Activated naive CD4-positive, alpha-beta T cell treated with anti-CD3 and anti-CD28 coated beads, Interleukin-2, amount 50 U/mL, for 72 hours (primary cell): Measurements from ENCODE around the gene GLP1R. TPM values are rescaled to one million over a fixed set of nuclear protein-coding genes. Genes with fewer than 3 reads are reported as not detected.

ENCODE experiments used
- ATAC-seq, 2 donors: fragments of 150-1000 bp; cut with Tn5 transposase; 2 replicates each; pipeline ENCODE4 v1.10.0; 2021; ENCODE audit warnings: mild to moderate bottlenecking in 2 of 2, moderate library complexity in 2 of 2
- DNase-seq, 2 donors: peaks; one replicate each; pipeline ENCODE4 v3.0.0; 2021 to 2022; ENCODE audit warnings: low spot score in 2 of 2
- H3K27ac Mint-ChIP-seq, 2 donors: one replicate each; pipeline ENCODE4 v1.8.0; 2022; ENCODE audit warnings: mild to moderate bottlenecking in 2 of 2, mixed read lengths in 2 of 2
- H3K36me3 Mint-ChIP-seq, 2 donors: one replicate each; pipeline ENCODE4 v1.8.0; 2022; ENCODE audit warnings: mixed read lengths in 2 of 2
- H3K9me3 Mint-ChIP-seq, 2 donors: one replicate each; pipeline ENCODE4 v1.8.0; 2022; ENCODE audit warnings: mixed read lengths in 2 of 2
- total RNA-seq, 2 donors: library from RNA; stranded (reverse); gene quantifications; one replicate each; pipeline ENCODE4 v1.2.3, GENCODE V29; 2022

Gene GLP1R
- total RNA-seq, 2 donors from 2014 or later: 0.32 to 0.33 TPM

DNA sequence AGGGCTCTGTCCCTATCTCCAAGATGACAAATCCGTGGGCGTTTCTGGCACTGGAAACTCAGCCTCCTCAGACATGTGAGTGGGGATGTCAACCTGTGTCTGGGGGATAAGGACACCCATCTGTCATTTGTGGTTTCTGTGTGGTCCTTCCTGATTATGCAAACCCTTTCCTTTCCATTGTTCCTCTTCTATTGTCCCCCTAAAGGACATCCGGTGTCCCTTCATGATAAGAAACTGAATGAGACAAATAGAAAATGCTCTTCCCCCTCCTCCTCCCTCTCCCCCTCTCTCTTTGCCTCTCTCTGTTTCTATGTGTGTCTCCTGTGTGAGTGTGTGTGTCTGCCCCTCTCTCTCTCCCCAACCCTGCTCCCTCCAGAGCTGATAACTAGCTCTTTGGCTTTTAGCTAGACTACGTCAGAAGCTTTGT, 11.5 kb upstream of the GLP1R start:
- DNase-seq: no peak
- ATAC-seq: no peak
- no peaks in the 10 kb centered on the region for H3K9me3 Mint-ChIP-seq
- H3K27ac Mint-ChIP-seq: no peak overlapping the region
- H3K36me3 Mint-ChIP-seq: peaks cover 0 to 4% of the 10 kb centered on the region in 2 donors

DNA sequence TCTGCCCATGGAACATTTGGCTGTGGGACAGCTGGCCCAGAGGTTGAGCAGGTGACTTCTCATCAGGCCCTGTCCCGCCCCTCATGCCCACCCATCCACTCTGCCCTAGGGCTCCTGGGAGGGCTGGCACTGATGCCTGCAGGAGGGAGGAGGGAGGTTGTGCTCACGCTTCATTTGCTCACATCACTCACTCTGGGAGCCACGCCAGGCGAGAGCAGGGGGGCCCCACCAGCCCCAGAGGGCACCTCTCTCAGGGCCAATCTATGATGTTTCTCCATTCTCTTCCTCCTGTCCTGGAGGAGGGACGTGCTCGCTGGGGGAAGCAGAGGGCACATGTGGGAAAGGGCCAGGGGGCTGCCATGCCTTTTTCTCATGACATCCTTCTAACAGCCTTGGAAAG, 10.9 kb upstream of the GLP1R start:
- DNase-seq: no peak
- ATAC-seq: no peak
- Mint-ChIP-seq H3K27ac (no peak overlapping the region), H3K9me3 (no peaks in the 10 kb centered on the region), H3K36me3 (peaks cover 0 to 4% of the 10 kb centered on the region in 2 donors)

DNA sequence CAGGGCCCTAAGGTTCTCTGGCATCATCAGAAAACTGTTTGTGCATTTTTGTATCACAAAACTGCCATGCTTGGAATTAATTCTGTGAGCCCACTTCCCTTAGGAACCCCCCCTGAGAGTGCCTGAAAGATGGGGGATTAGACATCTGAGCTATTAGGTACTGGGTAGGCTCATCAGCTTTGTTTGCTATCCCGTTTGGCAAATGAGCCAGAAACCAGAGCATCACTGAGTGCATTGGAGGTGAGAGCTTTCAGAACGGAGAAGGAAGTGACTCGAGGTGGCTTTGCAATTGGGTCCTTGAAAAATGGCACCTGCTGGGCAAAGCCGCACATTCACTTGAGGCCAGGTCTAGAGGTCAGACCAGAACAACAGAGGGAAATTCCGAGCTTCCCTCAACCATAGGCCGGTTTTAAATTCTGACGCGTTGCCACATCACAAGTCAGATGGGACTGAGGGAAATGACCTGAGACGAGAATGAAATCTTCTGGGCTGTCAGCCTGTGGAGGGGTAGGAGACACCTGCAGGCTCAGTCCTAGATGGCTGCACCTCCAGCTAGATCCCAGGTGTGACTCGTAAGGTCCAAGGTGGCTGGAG, 8.4 kb upstream of the GLP1R start:
- Mint-ChIP-seq H3K36me3 (peaks cover 0 to 4% of the 10 kb centered on the region in 2 donors), H3K27ac (peak overlapping the region in 1 of 2 donors; percentile 34), H3K9me3 (no peaks in the 10 kb centered on the region)
- ATAC-seq: no peak
- DNase-seq: no peak

DNA sequence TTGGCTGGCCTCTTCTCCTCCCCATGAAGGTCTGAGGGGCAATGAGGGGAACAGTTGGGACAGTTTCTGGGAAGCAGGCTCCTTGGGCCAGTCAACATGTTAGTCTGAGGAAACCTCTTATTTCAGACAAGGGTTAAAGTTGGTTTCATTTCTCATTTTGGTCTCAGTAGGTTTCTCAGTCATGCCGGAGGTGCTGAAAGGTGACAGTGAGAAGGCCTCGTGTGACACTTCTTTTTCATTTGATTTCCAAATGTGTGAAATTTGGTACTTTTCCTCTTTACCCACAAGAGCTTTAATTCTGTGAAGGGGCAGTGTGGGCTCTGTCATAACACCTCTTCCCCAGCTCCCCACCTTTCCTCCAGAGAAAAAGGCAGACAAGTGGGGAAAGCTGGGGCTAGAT, 7.5 kb upstream of the GLP1R start:
- Mint-ChIP-seq H3K9me3 (no peaks in the 10 kb centered on the region), H3K36me3 (peaks cover 0 to 4% of the 10 kb centered on the region in 2 donors), H3K27ac (no peak overlapping the region)
- DNase-seq (no peak), ATAC-seq (peak; percentile 16 to 28)

DNA sequence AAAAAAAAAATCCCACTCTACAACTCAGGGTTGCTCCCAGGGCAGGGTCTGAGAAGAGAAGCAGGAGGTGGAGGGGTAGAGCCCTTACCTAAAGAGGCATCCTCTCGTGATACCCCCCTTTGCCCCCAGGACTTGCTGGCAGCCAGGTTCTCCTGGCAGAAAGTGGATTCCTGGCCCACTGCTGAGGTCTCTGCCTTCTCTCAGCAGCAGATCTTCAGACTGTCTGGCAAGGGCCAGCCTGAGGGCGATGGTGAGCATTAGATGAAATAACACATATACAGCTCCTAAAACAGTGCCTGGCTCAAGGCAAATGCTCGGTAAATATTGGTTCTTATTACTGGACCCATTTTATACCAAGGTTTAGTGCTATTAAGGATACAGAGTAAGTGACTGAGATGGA, 4.8 kb upstream of the GLP1R start:
- no peak for DNase-seq
- no peak for ATAC-seq
- no peaks in the 10 kb centered on the region for H3K9me3 Mint-ChIP-seq

DNA sequence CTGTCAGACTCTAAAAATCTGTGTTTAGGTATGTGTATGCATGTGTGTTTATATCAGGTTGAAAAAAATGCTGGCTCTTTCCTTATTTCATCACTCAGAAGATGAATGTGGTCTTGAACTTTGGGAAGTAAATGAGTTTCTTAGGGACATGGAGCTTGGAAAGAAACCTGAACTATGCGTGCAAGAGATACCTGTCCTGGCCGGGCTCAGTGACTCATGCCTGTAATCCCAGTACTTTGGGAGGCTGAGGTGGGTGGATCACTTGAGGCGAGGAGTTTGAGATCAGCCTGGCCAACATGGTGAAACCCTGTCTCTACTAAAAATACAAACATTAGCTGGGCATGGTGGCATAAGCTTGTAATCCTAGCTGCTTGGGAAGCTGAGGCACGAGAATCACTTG, 4.4 kb upstream of the GLP1R start:
- no peak overlapping the region for H3K27ac Mint-ChIP-seq
- no peaks in the 10 kb centered on the region for H3K9me3 Mint-ChIP-seq
- ATAC-seq (no peak), DNase-seq (no peak)
- H3K36me3 Mint-ChIP-seq: peaks cover 0 to 9% of the 10 kb centered on the region in 2 donors

More for the DNA sequence above, 4.8 kb upstream of the GLP1R start:
- H3K27ac Mint-ChIP-seq: no peak overlapping the region
- H3K36me3 Mint-ChIP-seq: peaks cover 0 to 9% of the 10 kb centered on the region in 2 donors

- Mint-ChIP-seq H3K36me3 (peaks cover 0 to 5% of the 10 kb centered on the region in 2 donors), H3K27ac (no peak overlapping the region), H3K9me3 (no peaks in the 10 kb centered on the region)
- DNase-seq: no peak
- ATAC-seq: no peak
Measured at GRCh38 chr6:39047434-39048327, 900 bp upstream of the GLP1R start.

GRCh38 chr6:39049575-39050283, 1.1 kb downstream of the GLP1R start:
- H3K36me3 Mint-ChIP-seq: peaks cover 0 to 5% of the 10 kb centered on the region in 2 donors
- ATAC-seq (no peak), DNase-seq (no peak)
- peak overlapping the region in 1 of 2 donors; percentile 55 for H3K27ac Mint-ChIP-seq
- H3K9me3 Mint-ChIP-seq: no peaks in the 10 kb centered on the region

DNA sequence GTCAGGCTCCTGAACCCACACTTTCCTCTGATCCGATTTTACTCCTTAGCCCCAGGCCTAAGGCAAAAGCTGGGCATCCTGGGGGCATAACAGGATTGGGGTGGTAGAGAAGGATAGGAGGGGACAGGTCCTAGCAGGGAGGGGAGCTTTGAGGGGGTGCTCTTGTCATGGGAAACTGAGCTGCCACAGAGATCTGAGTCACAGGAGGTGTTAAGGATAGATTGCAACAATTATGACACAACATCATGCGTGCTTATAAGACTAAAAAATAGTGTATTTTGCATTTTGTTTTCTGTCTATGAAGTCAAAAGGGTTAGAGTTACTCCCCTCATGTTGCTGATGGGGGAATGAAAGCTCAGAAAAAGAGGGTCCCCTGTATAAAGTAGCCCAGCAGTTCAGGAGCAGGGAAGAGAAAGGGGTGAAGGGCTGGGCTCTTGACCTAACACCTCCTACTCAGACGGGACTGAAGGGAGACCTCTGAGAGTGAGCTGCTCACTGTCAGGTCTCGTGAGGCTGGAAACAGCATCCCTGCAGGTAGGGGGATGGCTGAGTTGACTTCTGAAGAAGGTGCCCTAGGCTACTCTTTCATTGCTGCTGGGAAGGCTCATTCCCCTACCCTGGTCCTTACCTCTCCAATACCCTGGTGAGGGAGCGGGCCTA, 2.0 kb downstream of the GLP1R start:
- ATAC-seq: peak; percentile 73 to 82
- no peaks in the 10 kb centered on the region for H3K9me3 Mint-ChIP-seq
- no peak for DNase-seq
- H3K36me3 Mint-ChIP-seq: peaks cover 0 to 5% of the 10 kb centered on the region in 2 donors
- H3K27ac Mint-ChIP-seq: peak overlapping the region; percentile 31 to 44

- DNase-seq (peak in 1 of 2 donors; percentile 44), ATAC-seq (peak in 1 of 2 donors; percentile 42)
- Mint-ChIP-seq H3K9me3 (no peaks in the 10 kb centered on the region), H3K27ac (peak overlapping the region in 1 of 2 donors; percentile 88), H3K36me3 (peaks cover 0 to 5% of the 10 kb centered on the region in 2 donors)
Measured at GRCh38 chr6:39051399-39052122, 3.0 kb downstream of the GLP1R start.

- peak overlapping the region; percentile 48 to 65 for H3K27ac Mint-ChIP-seq
- ATAC-seq (no peak), DNase-seq (peak in 1 of 2 donors; percentile 42)
- H3K9me3 Mint-ChIP-seq: no peaks in the 10 kb centered on the region
- no peaks in the 10 kb centered on the region for H3K36me3 Mint-ChIP-seq
Measured at GRCh38 chr6:39053016-39053624, 4.5 kb downstream of the GLP1R start.

DNA sequence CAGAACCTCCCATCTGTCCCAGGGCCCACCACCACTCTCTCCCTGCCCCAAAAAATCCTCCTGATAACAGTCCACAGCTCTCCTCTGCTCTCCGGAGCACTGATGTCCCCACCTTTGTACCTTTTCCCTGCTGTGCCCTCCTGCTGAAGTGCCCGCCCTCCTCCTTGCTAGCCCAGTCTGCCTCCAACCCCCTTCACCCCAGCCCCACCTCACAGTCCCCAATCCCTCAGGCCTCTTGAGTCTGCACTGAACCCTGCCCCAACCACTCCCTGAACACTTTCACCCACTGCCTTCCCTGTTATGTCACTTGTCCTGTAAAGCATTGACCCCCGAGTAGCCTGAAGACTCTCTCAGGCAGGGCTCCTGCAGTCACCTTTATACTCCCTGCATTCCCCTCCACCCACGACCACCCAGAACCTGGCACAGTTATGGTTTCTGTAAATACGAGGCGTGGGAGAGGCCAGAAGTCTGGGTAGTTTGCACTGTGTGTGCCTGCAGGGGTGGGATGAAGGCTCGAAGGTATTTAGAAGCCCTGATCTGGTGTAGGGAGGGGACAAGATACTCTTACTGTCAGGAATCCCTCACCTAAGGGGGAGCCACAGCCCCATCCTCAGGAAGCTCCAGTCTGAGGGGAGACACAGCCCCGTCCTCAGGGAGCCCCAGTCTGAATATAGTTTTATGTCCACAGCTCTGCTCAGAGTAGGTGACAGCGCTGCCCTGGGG, 5.4 kb downstream of the GLP1R start:
- peak overlapping the region in 1 of 2 donors; percentile 7 for H3K27ac Mint-ChIP-seq
- ATAC-seq (no peak), DNase-seq (no peak)
- H3K36me3 Mint-ChIP-seq: no peaks in the 10 kb centered on the region
- H3K9me3 Mint-ChIP-seq: no peaks in the 10 kb centered on the region

GRCh38 chr6:39054577-39055142, 6.1 kb downstream of the GLP1R start:
- H3K36me3 Mint-ChIP-seq: no peaks in the 10 kb centered on the region
- H3K9me3 Mint-ChIP-seq: no peaks in the 10 kb centered on the region
- no peak for ATAC-seq
- peak in 1 of 2 donors; percentile 46 for DNase-seq
- H3K27ac Mint-ChIP-seq: no peak overlapping the region

DNA sequence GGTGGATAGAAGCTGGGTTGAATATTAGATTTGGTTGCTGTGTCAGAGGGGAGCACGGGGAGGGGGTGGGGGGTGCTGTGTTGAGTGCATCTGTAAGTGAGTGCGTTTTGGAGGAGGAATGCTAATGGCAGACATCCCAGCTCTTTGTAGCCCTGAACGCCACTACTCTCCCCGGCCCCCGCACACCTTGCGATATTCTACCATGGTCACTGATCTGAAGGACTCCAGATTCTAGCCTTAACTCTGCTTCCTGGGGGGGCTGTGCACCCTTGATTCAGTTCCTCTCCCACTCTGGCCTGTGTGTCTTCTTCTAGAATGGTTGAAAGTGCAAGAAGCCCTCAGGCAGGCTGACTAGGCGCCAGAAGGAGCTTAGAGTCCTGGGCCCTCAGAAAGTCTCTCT, 7.1 kb downstream of the GLP1R start:
- Mint-ChIP-seq H3K27ac (no peak overlapping the region), H3K9me3 (no peaks in the 10 kb centered on the region), H3K36me3 (no peaks in the 10 kb centered on the region)
- ATAC-seq (no peak), DNase-seq (no peak)

DNA sequence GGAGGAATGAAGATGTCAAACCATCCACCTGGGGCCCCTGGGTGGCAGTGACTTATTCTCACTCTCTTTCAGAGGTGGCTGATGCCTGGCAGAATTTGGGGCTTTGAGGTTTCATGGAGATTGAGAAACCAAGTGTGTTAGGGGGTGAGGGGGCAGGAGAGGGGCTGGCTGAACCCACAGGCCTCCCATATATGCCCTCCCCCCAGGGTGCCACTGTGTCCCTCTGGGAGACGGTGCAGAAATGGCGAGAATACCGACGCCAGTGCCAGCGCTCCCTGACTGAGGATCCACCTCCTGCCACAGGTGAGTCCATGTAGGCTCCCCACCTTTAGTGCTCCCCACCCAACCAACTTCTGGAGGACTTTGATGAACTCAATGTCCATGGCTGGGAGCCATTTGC, 7.6 kb downstream of the GLP1R start:
- DNase-seq (no peak), ATAC-seq (no peak)
- Mint-ChIP-seq H3K9me3 (no peaks in the 10 kb centered on the region), H3K36me3 (no peaks in the 10 kb centered on the region), H3K27ac (no peak overlapping the region)
